SK-N-MC (cell line): ENCODE measurements around the gene HSD3B7.

Source experiments
- EZH2 ChIP-seq: fragments of 200-600 bp; sonication (generic); IDR thresholded peaks from one replicate; pipeline ENCODE4 v1.6.1; 2017; ENCODE audit warnings: antibody characterized with exemption
- FOXP2 ChIP-seq: optimal IDR thresholded peaks from 2 replicates; pipeline ENCODE3; 2011; ENCODE audit warnings: mild to moderate bottlenecking, moderate library complexity; ENCODE audit not compliant: insufficient read depth; ENCODE audit errors: extremely low read length, control extremely low read depth
- POLR2AphosphoS5 ChIP-seq: IDR thresholded peaks from 2 replicates; pipeline ENCODE4 v1.6.1; 2012; ENCODE audit warnings: mild to moderate bottlenecking, low read depth, low read length, borderline replicate concordance

DNA sequence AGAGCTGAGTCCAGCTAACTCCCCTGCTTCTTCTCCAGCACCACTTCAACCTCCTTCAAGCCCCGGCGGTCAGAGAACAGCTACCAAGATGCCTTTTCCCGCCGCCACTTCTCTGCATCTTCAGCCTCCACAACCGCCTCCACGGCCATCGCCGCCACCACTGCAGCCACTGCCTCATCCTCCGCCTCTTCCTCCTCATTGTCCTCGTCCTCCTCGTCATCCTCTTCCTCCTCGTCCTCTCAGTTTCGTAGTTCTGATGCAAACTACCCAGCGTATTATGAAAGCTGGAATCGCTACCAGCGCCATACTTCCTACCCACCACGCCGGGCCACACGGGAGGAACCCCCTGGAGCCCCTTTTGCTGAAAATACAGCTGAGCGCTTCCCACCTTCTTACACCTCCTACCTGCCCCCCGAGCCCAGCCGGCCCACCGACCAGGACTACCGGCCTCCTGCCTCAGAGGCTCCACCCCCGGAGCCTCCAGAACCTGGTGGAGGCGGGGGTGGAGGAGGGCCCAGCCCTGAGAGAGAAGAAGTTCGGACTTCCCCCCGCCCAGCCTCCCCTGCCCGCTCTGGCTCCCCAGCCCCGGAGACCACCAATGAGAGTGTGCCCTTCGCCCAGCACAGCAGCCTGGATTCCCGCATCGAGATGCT lies 20.3 kb upstream of the HSD3B7 start:
- TF ChIP-seq FOXP2 (no peak), POLR2AphosphoS5 (no peak), EZH2 (no peak)
